GM18505 (cell line): ENCODE results near the gene ALOX5.
A peak's percentile ranks its signal among the peaks of the same experiment; 100 is the strongest.
"Not testable (repeated sequence)": the region's sequence is repeated elsewhere in the genome, so short reads cannot be mapped to it uniquely, and the experiment has no call there.

Experiments
- ATAC-seq: cut with Tn5 transposase; IDR thresholded peaks from one replicate; pipeline ENCODE4 v1.9.1; 2021; ENCODE audit not compliant: unreplicated experiment
- POLR2A ChIP-seq: IDR thresholded peaks from 4 replicates; pipeline ENCODE4 v1.6.1; 2011; ENCODE audit warnings: borderline replicate concordance; ENCODE audit not compliant: insufficient read depth, insufficient read length; ENCODE audit errors: extremely low read depth

ALOX5 gene

GRCh38 chr10:45379891-45380540 lies 6.0 kb downstream of the ALOX5 start:
- no peak for TF ChIP-seq POLR2A
- no peak for ATAC-seq

GRCh38 chr10:45380903-45381620 lies 7.0 kb downstream of the ALOX5 start:
- no peak for ATAC-seq
- TF ChIP-seq POLR2A: no peak

- no peak for TF ChIP-seq POLR2A
- no peak for ATAC-seq
Measured at GRCh38 chr10:45382591-45382990, 8.6 kb downstream of the ALOX5 start.

- no peak for ATAC-seq
- no peak for TF ChIP-seq POLR2A
Measured at GRCh38 chr10:45383682-45384330, 9.8 kb downstream of the ALOX5 start.

GRCh38 chr10:45386657-45387056 lies 12.6 kb downstream of the ALOX5 start:
- ATAC-seq: no peak
- TF ChIP-seq POLR2A: no peak

- no peak for TF ChIP-seq POLR2A
- ATAC-seq: no peak
Measured at GRCh38 chr10:45387096-45387893, 13.3 kb downstream of the ALOX5 start.

- ATAC-seq: not testable (repeated sequence)
Measured at GRCh38 chr10:45389671-45390070, 15.7 kb downstream of the ALOX5 start.

- not testable (repeated sequence) for ATAC-seq
Measured at GRCh38 chr10:45391636-45392035, 17.6 kb downstream of the ALOX5 start.

GRCh38 chr10:45395554-45395953 lies 21.5 kb downstream of the ALOX5 start:
- no peak for TF ChIP-seq POLR2A
- ATAC-seq: no peak

GRCh38 chr10:45398595-45398994 lies 24.6 kb downstream of the ALOX5 start:
- no peak for TF ChIP-seq POLR2A
- no peak for ATAC-seq

- ATAC-seq: no peak
- no peak for TF ChIP-seq POLR2A
Measured at GRCh38 chr10:45399113-45399512, 25.1 kb downstream of the ALOX5 start.

GRCh38 chr10:45403151-45403550 lies 29.1 kb downstream of the ALOX5 start:
- ATAC-seq: no peak
- no peak for TF ChIP-seq POLR2A

GRCh38 chr10:45404087-45404769 lies 30.2 kb downstream of the ALOX5 start:
- ATAC-seq: peak; percentile 78
- TF ChIP-seq POLR2A: no peak
